ENCODE data around the gene LNPK.

GRCh38 chr2:175884697-175885393, 117.2 kb downstream of the LNPK start:
- TF ChIP-seq, protein P1, sequence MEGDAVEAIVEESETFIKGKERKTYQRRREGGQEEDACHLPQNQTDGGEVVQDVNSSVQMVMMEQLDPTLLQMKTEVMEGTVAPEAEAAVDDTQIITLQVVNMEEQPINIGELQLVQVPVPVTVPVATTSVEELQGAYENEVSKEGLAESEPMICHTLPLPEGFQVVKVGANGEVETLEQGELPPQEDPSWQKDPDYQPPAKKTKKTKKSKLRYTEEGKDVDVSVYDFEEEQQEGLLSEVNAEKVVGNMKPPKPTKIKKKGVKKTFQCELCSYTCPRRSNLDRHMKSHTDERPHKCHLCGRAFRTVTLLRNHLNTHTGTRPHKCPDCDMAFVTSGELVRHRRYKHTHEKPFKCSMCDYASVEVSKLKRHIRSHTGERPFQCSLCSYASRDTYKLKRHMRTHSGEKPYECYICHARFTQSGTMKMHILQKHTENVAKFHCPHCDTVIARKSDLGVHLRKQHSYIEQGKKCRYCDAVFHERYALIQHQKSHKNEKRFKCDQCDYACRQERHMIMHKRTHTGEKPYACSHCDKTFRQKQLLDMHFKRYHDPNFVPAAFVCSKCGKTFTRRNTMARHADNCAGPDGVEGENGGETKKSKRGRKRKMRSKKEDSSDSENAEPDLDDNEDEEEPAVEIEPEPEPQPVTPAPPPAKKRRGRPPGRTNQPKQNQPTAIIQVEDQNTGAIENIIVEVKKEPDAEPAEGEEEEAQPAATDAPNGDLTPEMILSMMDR (conservative IDR thresholded peaks at IDR 0.05; ENCODE audit: low read length) = no peak
- no peak for TF ChIP-seq EZH2phosphoT487 (IDR thresholded peaks at IDR 0.05; ENCODE audit: borderline replicate concordance, low read depth, low read length)

All from OCI-LY7 (cell line).